H1 (cell line): Measurements from ENCODE around the gene S100A11. TPM values are rescaled to one million over a fixed set of nuclear protein-coding genes. Genes with fewer than 3 reads are reported as not detected.

ENCODE experiments used
- CTCF ChIA-PET: fragments of 300-600 bp; sonication (Branson Sonifier 250); formaldehyde crosslinking; loops from one replicate; lab custom pipeline; 2021; ENCODE audit not compliant: partially characterized antibody; lab: Charles Lee
- POLR2A ChIA-PET: fragments of 300-600 bp; sonication (Branson Sonifier 250); formaldehyde crosslinking; loops from one replicate; lab custom pipeline; 2021; ENCODE audit warnings: inconsistent platforms; ENCODE audit not compliant: partially characterized antibody; lab: Charles Lee
- DNase-seq, 2 experiments: peaks; one replicate each; pipeline versions ENCODE4 v3.0.0 to v3.0.0-alpha.2; 2010 to 2022; ENCODE audit warnings: low spot score in 2 of 2, low read depth in 1 of 2, mixed read lengths in 1 of 2
- FAIRE-seq: peaks from 2 replicates; lab custom pipeline; 2011; peaks lifted over from hg19 to GRCh38; lab: Jason Lieb, UNC
- H2AFZ ChIP-seq: 2 replicates; pipeline ENCODE4 v1.8.1; 2012; ENCODE audit warnings: low read length, inconsistent platforms
- H2AK5ac ChIP-seq: 2 replicates; pipeline ENCODE4 v1.6.1; 2013; ENCODE audit warnings: low read depth, low read length
- H2BK120ac ChIP-seq: replicated peaks from 2 replicates; pipeline ENCODE3; 2013; ENCODE audit warnings: low read depth, low read length, inconsistent platforms
- H2BK12ac ChIP-seq: 2 replicates; pipeline ENCODE4 v1.6.1; 2013; ENCODE audit warnings: low read depth, low read length
- H2BK15ac ChIP-seq: 2 replicates; pipeline ENCODE4 v1.6.1; 2013; ENCODE audit warnings: low read length
- H2BK20ac ChIP-seq: 2 replicates; pipeline ENCODE4 v1.6.1; 2013; ENCODE audit warnings: low read length
- H2BK5ac ChIP-seq: 2 replicates; pipeline ENCODE4 v1.6.1; 2013; ENCODE audit warnings: low read depth, low read length
- H3K14ac ChIP-seq: 2 replicates; pipeline ENCODE4 v1.6.1; 2013; ENCODE audit warnings: inconsistent platforms; ENCODE audit not compliant: insufficient read length
- H3K18ac ChIP-seq: 2 replicates; pipeline ENCODE4 v1.6.1; 2013; ENCODE audit warnings: low read length; ENCODE audit errors: extremely low read depth
- H3K23ac ChIP-seq: 2 replicates; pipeline ENCODE4 v1.6.1; 2013; ENCODE audit warnings: inconsistent platforms; ENCODE audit not compliant: insufficient read length
- H3K23me2 ChIP-seq: 2 replicates; pipeline ENCODE4 v1.6.1; 2013; ENCODE audit warnings: low read depth, low read length
- H3K27ac ChIP-seq: 2 replicates; pipeline ENCODE4 v1.6.1; 2011; ENCODE audit warnings: low read depth, low read length, inconsistent platforms
- H3K27me3 ChIP-seq, 4 experiments: replicated peaks in 1 of 4; 1 replicate in 1 of 4; 2 replicates in 3 of 4; pipeline versions ENCODE4 v1.6.1 to v1.8.1; 2011 to 2013; ENCODE audit warnings: low read length in 3 of 4, mild to moderate bottlenecking in 3 of 4, inconsistent platforms in 2 of 4, mixed read lengths in 2 of 4, moderate library complexity in 1 of 4; ENCODE audit not compliant: control insufficient read depth in 3 of 4, insufficient read depth in 3 of 4; ENCODE audit errors: extremely low read depth in 1 of 4
- H3K36me3 ChIP-seq, 4 experiments: 2 replicates each; pipeline versions ENCODE4 v1.6.1 to v1.8.1; 2011 to 2013; ENCODE audit warnings: mild to moderate bottlenecking in 4 of 4, low read length in 3 of 4, moderate library complexity in 2 of 4, control low read depth in 1 of 4, inconsistent platforms in 1 of 4; ENCODE audit not compliant: insufficient read depth in 4 of 4, control insufficient read depth in 2 of 4
- H3K4ac ChIP-seq: replicated peaks from 2 replicates; pipeline ENCODE3; 2013; ENCODE audit warnings: low read length, low read depth, mixed read lengths, inconsistent platforms; ENCODE audit not compliant: insufficient read length
- H3K4me1 ChIP-seq, 4 experiments: replicated peaks in 1 of 4; 1 replicate in 1 of 4; 2 replicates in 3 of 4; pipeline versions ENCODE4 v1.6.1 to v1.8.1; 2011 to 2013; ENCODE audit warnings: low read length in 3 of 4, inconsistent platforms in 2 of 4, mixed read lengths in 1 of 4; ENCODE audit not compliant: insufficient read depth in 4 of 4, control insufficient read depth in 3 of 4
- H3K4me2 ChIP-seq, 2 experiments: 2 replicates each; pipeline versions ENCODE4 v1.6.1 to v1.8.1; 2011 to 2013; ENCODE audit warnings: low read depth in 2 of 2, low read length in 2 of 2, control low read depth in 1 of 2, inconsistent platforms in 1 of 2, mild to moderate bottlenecking in 1 of 2; ENCODE audit not compliant: insufficient read depth in 1 of 2
- H3K4me3 ChIP-seq, 4 experiments: fragments of 200-600, 300-600 bp in 1 of 4; sonication (generic), shearing (Covaris generic), sonication (Bioruptor Twin) in 1 of 4; 2 replicates each; pipeline versions ENCODE4 v1.5.1 to v1.8.1; 2011 to 2016; ENCODE audit warnings: low read length in 4 of 4, low read depth in 3 of 4, control low read depth in 2 of 4, inconsistent platforms in 2 of 4, mild to moderate bottlenecking in 2 of 4, mixed read lengths in 1 of 4, moderate library complexity in 1 of 4; ENCODE audit not compliant: insufficient read depth in 2 of 4; ENCODE audit errors: extremely low read depth in 1 of 4
- H3K56ac ChIP-seq: replicated peaks from 2 replicates; pipeline ENCODE3; 2013; ENCODE audit warnings: low read depth, mild to moderate bottlenecking, mixed read lengths, low read length, inconsistent platforms; ENCODE audit not compliant: insufficient read length
- H3K79me1 ChIP-seq: 2 replicates; pipeline ENCODE4 v1.6.1; 2013; ENCODE audit warnings: low read depth, low read length, control low read depth
- H3K79me2 ChIP-seq, 2 experiments: 2 replicates each; pipeline versions ENCODE4 v1.6.1 to v1.8.1; 2012 to 2013; ENCODE audit warnings: low read length in 2 of 2, mild to moderate bottlenecking in 2 of 2, inconsistent platforms in 1 of 2; ENCODE audit not compliant: insufficient read depth in 2 of 2, control insufficient read depth in 1 of 2
- H3K9ac ChIP-seq, 4 experiments: replicated peaks in 1 of 4; 1 replicate in 1 of 4; 2 replicates in 3 of 4; pipeline versions ENCODE4 v1.6.1 to v1.8.1; 2011 to 2013; ENCODE audit warnings: low read depth in 3 of 4, low read length in 3 of 4, control low read depth in 2 of 4, mild to moderate bottlenecking in 2 of 4, moderate library complexity in 2 of 4, inconsistent platforms in 1 of 4; ENCODE audit errors: extremely low read depth in 1 of 4
- H3K9me3 ChIP-seq, 2 experiments: 2 replicates each; pipeline versions ENCODE4 v1.6.1 to v1.8.1; 2012 to 2013; ENCODE audit warnings: mild to moderate bottlenecking in 2 of 2, moderate library complexity in 2 of 2, control low read depth in 1 of 2, inconsistent platforms in 1 of 2, low read depth in 1 of 2, low read length in 1 of 2, mixed read lengths in 1 of 2; ENCODE audit not compliant: insufficient read depth in 2 of 2
- H4K20me1 ChIP-seq, 2 experiments: replicated peaks in 1 of 2; 2 replicates each; pipeline versions ENCODE3 to v1.8.1; 2011 to 2013; ENCODE audit warnings: inconsistent platforms in 2 of 2, low read length in 2 of 2, mild to moderate bottlenecking in 1 of 2; ENCODE audit not compliant: insufficient read depth in 2 of 2, control insufficient read depth in 1 of 2
- H4K5ac ChIP-seq: 2 replicates; pipeline ENCODE4 v1.6.1; 2013; ENCODE audit warnings: low read length, low read depth, mixed read lengths, inconsistent platforms; ENCODE audit not compliant: insufficient read length
- H4K8ac ChIP-seq: 2 replicates; pipeline ENCODE4 v1.8.0; 2013; ENCODE audit warnings: mild to moderate bottlenecking, moderate library complexity, low read length, inconsistent platforms; ENCODE audit not compliant: insufficient read depth; ENCODE audit errors: extremely low read depth
- H4K91ac ChIP-seq: replicated peaks from 2 replicates; pipeline ENCODE3; 2013; ENCODE audit warnings: low read length, mixed read lengths, inconsistent platforms; ENCODE audit not compliant: insufficient read length
- RAD21 ChIP-seq, 2 experiments: IDR thresholded peaks in 1 of 2; conservative IDR thresholded peaks in 1 of 2; 2 replicates each; pipeline ENCODE4 v1.6.1; 2011; ENCODE audit warnings: low read depth in 2 of 2, low read length in 2 of 2, improper control_type of control experiment in 1 of 2, inconsistent platforms in 1 of 2, mild to moderate bottlenecking in 1 of 2, moderate library complexity in 1 of 2
- YY1 ChIP-seq: IDR thresholded peaks from 2 replicates; pipeline ENCODE4 v1.6.1; 2011; ENCODE audit warnings: low read depth, mild to moderate bottlenecking, low read length
- WGBS, 2 experiments: shearing (Covaris generic) in 1 of 2; methylation state at CpG; one replicate each; pipeline versions ENCODE4 v1.1.6 to v1.1.7; 2013 to 2015; ENCODE audit warnings: low lambda C conversion rate in 2 of 2, mixed read lengths in 2 of 2, inconsistent platforms in 1 of 2, low coverage in 1 of 2, missing lambda C conversion rate in 1 of 2; ENCODE audit not compliant: insufficient replicate concordance in 2 of 2, insufficient coverage in 1 of 2, insufficient read length in 1 of 2; ENCODE audit errors: extremely low coverage in 1 of 2, missing lambda C conversion rate in 1 of 2; 5-methylcytosine and 5-hydroxymethylcytosine counted together
- polyA plus RNA-seq, 7 experiments: library from polyadenylated mRNA; depleted of rRNA in 3 of 7; stranded (reverse) in 5 of 7; unstranded in 2 of 7; fragments of >200 nt in 5 of 7; fragments of 200-250 nt in 2 of 7; gene quantifications; 1 replicate in 5 of 7; 2 replicates in 1 of 7; 4 replicates in 1 of 7; pipeline versions ENCODE4 v1.2.1 to v1.2.3, GENCODE V29; 2011 to 2013; ENCODE audit warnings: missing spikeins in 2 of 7, mixed read lengths in 2 of 7
- total RNA-seq: library from RNA; stranded (reverse); fragmentation: NEBNext Ultra II Directional; extraction: Animal tissue kit (Norgen Biotek cat#: 25700); gene quantifications from 2 replicates; pipeline ENCODE4 v1.2.1, GENCODE V29; 2021
- TF ChIP-seq, protein P1 (sequence below), 3 experiments: IDR thresholded peaks; 1 replicate in 2 of 3; 2 replicates in 1 of 3; pipeline versions ENCODE4 v1.5.1 to v1.6.1; 2011; ENCODE audit warnings: low read length in 3 of 3, mild to moderate bottlenecking in 3 of 3, inconsistent platforms in 2 of 3, low read depth in 1 of 3, moderate library complexity in 1 of 3; ENCODE audit not compliant: insufficient read depth in 1 of 3; ENCODE audit errors: control extremely low read depth in 1 of 3

S100A11 gene
- total and polyA plus RNA-seq, 2 of the 8 experiments (the other 6 are each of a cell fraction or from before 2014, with no cell fraction given) = 120 to 343 TPM

- Histone ChIP-seq H2BK20ac (no peak overlapping the region), H2BK5ac (no peak overlapping the region), H2BK15ac (no peak overlapping the region), H2AFZ (no peak overlapping the region), H4K91ac (no peak overlapping the region), H3K4me2 (no peak overlapping the region), H3K23ac (no peak overlapping the region), H3K23me2 (no peaks in the 10 kb centered on the region), H3K79me1 (no peaks in the 10 kb centered on the region), H3K18ac (no peak overlapping the region), H4K20me1 (no peaks in the 10 kb centered on the region), H3K9me3 (no peaks in the 10 kb centered on the region), H3K27me3 (no peaks in the 10 kb centered on the region), H2AK5ac (no peak overlapping the region), H3K36me3 (no peaks in the 10 kb centered on the region), H3K4me1 (peaks cover 0 to 4% (median 0%) of the 10 kb centered on the region in 4 experiments; a peak in 1 of 7 replicates), H3K4ac (no peak overlapping the region), H3K79me2 (no peaks in the 10 kb centered on the region), H4K8ac (peak overlapping the region; percentile 15; the same call in 1 of the 2 replicates), H2BK120ac (no peak overlapping the region), H3K9ac (no peak overlapping the region), H3K27ac (no peak overlapping the region), H4K5ac (no peak overlapping the region), H3K4me3 (no peak overlapping the region), H3K14ac (no peak overlapping the region), H3K56ac (no peak overlapping the region), H2BK12ac (no peak overlapping the region)
- FAIRE-seq (no peak), DNase-seq (no peak)
- 66% methylated on average over 4 of the region's 4 CpGs; no CpG with 5 or more reads in 1 of the 2 experiments for WGBS, 2 experiments
- ChIA-PET POLR2A (interaction anchor here (0.7 to 1.0 kb wide), 3 partner anchors 9 to 36 kb away, joined by 3 to 5 read pairs (median 4); no protein-coding TSS in a partner anchor), CTCF (interaction anchor here (0.6 to 31.0 kb wide), 20 partner anchors 9 to 284 kb away, joined by 3 to 553 read pairs (median 4); partner anchors contain the start of gene S100A11)
- TF ChIP-seq RAD21 (IDR thresholded peaks at IDR 0.05 in 1 of 2, conservative IDR thresholded peaks at IDR 0.05 in 1 of 2; ENCODE audit: low read depth in 2 of 2, low read length in 2 of 2) (peak; percentile 29 to 38; a peak in 2 of 4 replicates), YY1 (no peak)
- TF ChIP-seq, protein P1, sequence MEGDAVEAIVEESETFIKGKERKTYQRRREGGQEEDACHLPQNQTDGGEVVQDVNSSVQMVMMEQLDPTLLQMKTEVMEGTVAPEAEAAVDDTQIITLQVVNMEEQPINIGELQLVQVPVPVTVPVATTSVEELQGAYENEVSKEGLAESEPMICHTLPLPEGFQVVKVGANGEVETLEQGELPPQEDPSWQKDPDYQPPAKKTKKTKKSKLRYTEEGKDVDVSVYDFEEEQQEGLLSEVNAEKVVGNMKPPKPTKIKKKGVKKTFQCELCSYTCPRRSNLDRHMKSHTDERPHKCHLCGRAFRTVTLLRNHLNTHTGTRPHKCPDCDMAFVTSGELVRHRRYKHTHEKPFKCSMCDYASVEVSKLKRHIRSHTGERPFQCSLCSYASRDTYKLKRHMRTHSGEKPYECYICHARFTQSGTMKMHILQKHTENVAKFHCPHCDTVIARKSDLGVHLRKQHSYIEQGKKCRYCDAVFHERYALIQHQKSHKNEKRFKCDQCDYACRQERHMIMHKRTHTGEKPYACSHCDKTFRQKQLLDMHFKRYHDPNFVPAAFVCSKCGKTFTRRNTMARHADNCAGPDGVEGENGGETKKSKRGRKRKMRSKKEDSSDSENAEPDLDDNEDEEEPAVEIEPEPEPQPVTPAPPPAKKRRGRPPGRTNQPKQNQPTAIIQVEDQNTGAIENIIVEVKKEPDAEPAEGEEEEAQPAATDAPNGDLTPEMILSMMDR (IDR thresholded peaks at IDR 0.05; ENCODE audit: control extremely low read depth in 1 of 3, insufficient read depth in 1 of 3, low read depth in 1 of 3, low read length in 3 of 3) = peak; percentile 31 to 47 (median 39); a peak in 3 of 4 replicates
These were observed 32.9 kb downstream of the S100A11 start for GRCh38 chr1:152003846-152004442.
